ENCODE results near the gene FLNB.

The FLNB gene, protein sequence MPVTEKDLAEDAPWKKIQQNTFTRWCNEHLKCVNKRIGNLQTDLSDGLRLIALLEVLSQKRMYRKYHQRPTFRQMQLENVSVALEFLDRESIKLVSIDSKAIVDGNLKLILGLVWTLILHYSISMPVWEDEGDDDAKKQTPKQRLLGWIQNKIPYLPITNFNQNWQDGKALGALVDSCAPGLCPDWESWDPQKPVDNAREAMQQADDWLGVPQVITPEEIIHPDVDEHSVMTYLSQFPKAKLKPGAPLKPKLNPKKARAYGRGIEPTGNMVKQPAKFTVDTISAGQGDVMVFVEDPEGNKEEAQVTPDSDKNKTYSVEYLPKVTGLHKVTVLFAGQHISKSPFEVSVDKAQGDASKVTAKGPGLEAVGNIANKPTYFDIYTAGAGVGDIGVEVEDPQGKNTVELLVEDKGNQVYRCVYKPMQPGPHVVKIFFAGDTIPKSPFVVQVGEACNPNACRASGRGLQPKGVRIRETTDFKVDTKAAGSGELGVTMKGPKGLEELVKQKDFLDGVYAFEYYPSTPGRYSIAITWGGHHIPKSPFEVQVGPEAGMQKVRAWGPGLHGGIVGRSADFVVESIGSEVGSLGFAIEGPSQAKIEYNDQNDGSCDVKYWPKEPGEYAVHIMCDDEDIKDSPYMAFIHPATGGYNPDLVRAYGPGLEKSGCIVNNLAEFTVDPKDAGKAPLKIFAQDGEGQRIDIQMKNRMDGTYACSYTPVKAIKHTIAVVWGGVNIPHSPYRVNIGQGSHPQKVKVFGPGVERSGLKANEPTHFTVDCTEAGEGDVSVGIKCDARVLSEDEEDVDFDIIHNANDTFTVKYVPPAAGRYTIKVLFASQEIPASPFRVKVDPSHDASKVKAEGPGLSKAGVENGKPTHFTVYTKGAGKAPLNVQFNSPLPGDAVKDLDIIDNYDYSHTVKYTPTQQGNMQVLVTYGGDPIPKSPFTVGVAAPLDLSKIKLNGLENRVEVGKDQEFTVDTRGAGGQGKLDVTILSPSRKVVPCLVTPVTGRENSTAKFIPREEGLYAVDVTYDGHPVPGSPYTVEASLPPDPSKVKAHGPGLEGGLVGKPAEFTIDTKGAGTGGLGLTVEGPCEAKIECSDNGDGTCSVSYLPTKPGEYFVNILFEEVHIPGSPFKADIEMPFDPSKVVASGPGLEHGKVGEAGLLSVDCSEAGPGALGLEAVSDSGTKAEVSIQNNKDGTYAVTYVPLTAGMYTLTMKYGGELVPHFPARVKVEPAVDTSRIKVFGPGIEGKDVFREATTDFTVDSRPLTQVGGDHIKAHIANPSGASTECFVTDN (N-terminal part only)

DNA sequence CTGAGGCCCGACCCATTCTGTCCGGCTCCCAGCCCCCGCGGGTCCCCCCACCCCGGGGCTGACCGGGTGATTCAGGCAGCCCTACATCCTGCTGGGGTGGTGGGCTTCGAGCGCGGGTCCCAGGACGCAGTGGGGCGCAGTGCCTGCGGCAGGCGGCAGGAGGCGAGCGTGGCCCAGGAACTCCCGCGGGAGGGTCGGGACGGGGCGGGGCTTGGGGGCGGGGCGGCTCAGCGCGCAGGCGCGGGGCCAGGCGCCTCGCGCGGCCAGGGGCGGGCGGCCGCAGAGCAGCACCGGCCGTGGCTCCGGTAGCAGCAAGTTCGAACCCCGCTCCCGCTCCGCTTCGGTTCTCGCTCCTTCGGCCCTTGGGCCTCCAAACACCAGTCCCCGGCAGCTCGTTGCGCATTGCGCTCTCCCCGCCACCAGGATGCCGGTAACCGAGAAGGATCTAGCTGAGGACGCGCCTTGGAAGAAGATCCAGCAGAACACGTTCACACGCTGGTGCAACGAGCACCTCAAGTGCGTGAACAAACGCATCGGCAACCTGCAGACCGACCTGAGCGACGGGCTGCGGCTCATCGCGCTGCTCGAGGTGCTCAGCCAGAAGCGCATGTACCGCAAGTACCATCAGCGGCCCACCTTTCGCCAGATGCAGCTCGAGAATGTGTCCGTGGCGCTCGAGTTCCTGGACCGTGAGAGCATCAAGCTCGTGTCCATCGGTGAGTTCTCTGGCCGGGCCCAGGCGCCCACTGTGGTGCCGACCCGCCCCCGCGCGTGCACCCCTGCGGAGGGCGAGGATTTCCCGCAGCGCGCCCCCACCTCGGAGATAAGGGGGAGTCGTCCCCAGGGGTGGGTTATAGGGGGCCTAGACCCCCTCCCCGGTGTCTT, at the start of gene FLNB:
Gene FLNB, plus strand, starts transcription at position 282 of the 885 bp plus-strand sequence. Its CDS starts 143 bp downstream, at position 425.
- DNase-seq (ENCODE audit: low read depth) = peak; percentile 36

DNA sequence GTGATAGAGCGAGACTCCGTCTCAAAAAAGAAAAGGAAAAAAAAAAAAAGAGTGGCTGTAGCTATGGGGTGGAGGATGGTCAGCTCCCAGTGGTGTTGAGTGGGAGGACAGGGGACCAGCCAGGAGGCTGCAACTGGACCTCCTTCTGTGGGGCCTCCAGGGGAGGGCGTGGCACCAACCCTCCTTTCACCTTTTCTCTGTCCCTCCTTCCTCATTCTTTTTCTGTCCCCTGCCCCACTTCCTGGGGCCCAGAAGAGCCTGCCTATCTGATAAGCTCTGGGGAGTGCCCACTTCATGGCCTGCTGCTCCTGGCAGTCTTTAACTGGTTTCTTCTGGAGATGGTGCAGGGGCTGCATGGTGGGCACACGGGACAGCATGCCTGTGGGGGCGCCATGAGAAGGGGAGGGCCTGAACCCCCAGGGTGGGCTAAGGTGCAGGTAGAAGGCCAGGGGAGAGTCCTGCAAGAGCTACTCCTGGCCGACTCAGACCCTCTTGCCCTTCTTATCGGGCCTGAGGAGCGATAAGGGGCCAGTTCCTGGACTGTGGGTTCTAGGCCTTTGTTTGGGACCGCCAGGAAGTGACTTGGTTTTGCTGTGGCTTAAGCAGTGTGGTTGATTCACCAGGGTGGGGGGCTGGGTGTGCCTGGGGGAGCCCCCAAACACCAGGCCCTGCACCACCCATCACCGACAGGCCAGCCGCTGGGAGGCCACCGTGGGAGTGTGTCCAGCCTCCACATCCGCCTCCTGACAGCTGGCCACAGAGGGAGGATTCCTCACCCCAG, 49.4 kb upstream of the FLNB start:
- DNase-seq (ENCODE audit: low read depth) = no peak

DNA sequence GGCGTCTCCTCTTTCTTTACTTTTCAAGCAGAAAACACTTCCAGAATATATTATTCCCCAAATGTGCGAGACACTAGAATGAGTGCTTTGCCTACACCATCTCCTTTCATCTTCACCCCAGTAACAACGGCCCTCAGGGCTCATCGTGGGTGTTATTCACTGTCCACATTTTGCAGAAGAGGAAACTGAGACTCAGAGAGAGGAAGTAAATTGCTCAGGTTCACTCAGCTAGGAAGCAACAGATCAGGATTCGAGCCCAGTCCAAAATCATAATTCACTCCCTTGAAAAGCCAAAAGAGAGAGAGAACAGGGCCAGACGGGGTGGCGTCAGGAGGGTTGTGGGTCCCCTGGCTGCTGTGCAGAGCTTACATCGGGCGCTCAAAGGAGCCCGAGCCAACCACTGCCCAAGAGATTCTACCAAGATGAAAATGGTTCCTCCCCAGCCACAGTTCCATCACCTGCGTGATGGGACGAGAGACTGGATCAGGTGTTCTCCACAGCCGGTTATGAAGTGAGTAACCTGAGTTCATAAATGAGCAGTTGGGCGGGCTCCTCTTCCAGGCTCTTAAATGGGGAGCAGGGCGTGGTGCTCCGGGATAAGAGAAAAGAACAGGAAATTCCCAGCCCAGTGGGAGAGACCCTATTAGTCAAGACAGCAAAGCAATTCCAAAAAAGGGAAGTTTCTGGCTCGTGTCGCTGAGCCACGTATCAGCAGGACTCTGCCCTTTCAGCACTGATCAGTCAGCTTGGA, 48.6 kb upstream of the FLNB start:
- DNase-seq (ENCODE audit: low read depth) = no peak

DNA sequence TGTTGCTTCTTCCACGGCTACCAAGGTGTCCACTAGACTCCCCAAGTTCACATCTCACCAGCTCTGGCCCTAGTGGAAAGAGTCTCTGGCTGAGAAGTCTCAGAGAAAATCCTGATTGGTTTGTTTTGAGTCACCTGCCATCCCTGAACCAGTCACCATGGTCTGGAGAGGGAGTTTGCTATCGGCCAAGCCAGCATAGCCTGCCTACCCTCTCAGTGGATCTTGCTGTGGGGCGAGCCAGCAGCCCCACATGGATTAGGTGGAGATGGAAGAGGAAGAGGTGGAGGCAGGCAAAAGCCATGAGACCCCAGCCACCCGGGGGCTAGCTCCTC, 48.1 kb upstream of the FLNB start:
- DNase-seq (ENCODE audit: low read depth) = no peak

DNA sequence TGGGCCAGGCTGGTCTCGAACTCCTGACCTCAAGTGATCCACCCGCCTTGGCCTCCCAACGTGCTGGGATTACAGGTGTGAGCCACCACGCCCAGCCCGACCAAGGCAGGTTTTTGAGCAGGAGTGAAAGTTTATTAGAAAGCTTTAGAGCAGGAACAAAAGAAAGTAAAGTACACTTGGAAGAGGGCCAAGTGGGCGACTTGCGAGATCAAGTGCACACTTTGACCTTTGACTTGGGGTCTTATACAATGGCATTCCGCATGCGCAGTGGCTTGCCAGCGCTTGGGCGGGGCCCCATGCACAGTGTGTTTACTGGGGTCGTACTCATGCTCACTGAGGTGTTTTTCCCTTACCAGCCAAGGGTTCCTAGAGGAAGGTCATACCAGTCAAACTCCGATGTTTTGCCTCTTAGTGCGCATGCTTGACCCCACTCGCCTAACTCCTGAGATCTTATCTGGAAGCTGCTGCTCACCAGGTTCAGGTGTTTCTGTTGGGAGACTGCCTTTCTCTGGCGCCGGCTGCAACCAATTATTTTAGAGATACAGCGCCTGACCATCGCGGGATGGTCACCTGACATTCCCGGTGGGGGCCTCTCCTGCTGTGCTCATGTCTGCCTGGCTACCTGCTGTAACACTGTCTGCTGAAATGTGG, 46.9 kb upstream of the FLNB start:
- no peak for DNase-seq (ENCODE audit: low read depth)

DNA sequence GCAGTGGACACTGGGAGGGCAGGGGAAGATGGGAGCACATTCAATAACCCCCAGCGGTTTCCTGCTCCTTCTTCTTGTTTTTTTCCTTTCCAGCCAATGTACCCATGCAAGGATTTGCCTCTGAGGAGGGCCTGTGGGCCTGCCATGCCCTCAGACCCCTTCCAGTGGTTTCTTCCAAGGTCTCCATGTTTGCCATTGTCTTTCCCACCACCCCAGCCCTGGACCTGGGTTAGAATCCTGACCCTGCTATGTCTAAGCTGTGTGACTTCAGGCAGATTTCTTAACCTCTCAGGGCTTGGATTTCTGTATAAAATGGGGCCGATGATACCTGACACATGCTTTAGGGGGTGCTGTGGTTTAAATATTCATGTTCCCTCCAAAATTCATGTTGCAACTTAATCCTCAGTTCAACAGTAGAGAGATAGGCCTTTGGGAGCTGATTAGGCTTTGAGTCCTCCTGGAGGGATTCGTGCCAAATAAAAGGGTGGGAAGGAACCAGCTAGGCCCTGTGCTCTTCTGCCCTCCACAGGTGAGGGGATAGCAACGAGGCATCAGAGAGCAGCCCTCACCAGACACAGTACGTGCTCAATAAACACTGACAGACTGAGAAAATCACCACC, 46.3 kb upstream of the FLNB start:
- no peak for DNase-seq (ENCODE audit: low read depth)

DNA sequence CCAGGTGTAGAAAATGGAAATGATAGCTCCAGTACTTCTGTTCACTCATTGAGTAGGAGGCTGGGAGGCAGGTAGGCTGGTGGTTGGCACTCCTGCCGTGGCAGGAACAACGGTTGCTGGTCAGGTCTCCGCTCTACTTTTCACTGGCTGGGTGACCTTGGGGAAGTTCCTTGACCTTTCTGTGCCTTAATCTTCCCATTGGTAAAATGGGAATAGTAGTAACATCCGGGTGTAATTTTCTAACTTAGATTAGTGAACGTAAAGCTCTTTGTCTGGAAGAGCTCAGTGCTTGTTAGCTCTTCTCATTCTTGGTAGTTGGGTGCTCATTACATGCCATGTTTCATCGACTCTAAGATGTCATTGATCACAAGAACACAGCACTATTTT, 45.8 kb upstream of the FLNB start:
- no peak for DNase-seq (ENCODE audit: low read depth)

DNA sequence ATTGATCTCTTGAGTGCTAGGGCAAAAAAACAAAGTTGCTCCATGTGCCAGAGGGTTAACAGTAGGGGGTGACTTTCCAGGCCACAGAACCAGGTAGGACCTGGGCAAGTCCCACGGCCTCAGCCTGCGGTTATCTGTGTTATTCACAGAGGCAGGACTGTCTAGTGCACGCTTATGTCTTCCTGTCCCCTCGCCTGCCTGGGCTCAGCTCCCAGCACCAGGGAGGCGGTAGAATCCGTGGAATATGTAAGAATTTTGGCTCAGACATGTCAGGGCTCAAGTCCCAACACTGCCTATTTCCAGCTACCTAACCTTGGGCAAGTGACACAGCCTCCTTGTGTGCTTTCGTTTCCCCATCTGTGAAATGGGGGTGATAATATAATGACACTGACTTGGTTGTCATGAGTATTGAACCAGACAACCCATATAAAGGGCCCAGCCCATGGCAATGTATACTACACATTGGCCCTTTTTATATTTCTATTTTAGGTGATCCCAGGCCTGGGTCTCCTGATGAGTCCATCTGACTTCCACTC, 44.3 kb upstream of the FLNB start:
- no peak for DNase-seq (ENCODE audit: low read depth)

DNA sequence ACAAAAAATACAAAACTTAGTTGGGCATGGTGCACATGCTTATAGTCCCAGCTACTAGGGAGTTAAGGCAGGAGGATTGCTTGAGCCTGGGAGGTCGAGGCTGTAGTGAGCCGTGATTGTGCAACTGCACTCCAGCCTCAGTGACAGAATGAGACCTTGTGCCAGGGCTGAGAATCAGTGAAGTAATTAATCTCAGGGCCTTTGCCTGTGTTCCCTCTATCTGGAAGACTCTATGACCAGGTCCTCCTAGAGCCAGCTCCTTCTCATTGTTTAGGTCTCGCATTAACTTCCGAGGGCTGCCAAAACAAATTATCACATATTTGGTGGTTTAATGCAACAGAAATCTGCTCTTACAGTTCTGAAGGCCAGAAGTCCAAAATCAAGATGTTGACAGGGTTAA, 41.4 kb upstream of the FLNB start:
- peak; percentile 65 for DNase-seq (ENCODE audit: low read depth)

DNA sequence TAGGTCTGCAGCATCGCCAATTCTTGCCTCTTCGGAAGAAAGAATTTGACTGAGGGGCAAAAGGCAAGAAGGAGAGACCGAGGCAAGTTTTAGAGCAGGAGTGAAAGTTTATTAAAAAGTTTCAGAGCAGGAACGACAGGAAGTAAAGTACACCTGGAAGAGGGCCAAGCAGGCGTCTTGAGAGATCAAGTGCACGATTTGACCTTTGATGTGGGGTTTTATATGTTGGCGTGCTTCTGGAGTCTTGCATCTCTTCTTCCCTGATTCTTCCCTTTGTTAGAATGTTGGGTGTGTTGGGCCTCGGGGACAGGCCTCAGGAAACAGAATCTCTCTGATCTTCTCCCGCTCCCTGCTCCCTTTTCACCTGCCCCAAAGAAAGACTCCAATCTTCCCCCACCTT, 40.6 kb upstream of the FLNB start:
- DNase-seq (ENCODE audit: low read depth) = no peak

DNA sequence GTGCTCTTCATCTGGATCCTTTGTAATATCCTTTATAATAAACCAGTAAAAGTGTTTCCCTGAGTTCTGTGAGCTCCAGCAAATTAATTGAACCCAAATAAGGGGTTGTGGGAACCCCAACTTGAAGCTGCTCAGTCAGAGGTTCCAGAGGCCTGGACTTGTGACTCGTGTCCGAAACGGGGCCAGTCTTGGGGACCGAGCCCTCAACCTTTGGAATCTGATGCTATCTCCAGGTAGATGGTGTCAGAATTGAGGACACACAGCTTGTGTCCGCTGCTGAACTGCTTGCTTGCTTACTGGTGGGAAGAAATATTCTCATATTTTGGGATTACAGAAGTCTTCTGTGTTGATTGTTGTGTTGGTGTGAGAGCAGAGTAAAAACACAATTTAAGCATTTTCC, 39.7 kb upstream of the FLNB start:
- DNase-seq (ENCODE audit: low read depth) = no peak

DNA sequence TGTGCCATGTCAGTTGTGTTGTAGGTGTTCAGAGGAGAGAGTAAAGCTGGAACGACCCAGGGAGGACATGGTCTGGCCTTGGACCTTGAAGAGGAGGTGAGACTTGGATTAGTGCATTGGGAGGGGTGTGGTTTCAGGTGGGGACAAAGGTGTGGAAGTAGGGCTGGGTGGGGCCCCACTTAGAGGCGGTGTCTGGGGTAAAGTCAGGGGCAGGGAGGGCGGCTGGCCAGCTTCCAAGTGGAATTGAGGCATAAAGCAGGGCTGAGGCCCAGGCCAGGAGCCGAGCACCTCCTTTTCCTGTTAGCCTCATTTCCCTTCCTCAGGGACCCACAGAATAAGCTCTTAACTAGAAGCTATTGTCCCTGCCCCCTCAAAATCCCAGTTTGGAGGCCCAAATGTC, 36.2 kb upstream of the FLNB start:
- DNase-seq (ENCODE audit: low read depth) = no peak

DNA sequence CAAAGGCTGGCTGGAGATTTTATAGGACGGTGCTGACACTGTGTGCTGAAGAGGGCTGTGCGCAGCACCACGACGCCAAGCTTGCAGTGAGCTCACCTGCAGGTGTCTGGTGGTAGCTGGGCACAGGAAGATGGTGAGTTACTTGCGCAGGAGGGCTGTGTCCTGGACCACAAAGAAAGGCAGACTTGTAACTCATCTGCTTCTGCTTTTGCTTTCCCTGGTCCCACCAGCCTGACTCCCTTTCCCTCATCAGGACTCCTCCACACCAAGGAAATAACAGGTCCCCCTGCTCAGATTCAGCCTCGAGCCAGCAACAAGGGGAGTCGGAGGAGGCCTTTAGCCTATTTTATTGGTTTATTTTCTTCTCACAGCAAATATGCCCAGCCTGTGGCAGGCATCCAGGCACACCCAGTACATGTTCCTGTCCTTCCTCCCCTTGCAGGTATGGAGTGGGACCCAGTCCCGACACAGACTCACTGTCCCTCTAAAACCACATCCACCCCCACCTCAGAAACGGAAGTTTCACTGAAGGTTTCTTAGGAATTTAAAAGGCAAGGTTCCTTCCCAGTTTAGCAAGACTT, 35.6 kb upstream of the FLNB start:
- no peak for DNase-seq (ENCODE audit: low read depth)

DNA sequence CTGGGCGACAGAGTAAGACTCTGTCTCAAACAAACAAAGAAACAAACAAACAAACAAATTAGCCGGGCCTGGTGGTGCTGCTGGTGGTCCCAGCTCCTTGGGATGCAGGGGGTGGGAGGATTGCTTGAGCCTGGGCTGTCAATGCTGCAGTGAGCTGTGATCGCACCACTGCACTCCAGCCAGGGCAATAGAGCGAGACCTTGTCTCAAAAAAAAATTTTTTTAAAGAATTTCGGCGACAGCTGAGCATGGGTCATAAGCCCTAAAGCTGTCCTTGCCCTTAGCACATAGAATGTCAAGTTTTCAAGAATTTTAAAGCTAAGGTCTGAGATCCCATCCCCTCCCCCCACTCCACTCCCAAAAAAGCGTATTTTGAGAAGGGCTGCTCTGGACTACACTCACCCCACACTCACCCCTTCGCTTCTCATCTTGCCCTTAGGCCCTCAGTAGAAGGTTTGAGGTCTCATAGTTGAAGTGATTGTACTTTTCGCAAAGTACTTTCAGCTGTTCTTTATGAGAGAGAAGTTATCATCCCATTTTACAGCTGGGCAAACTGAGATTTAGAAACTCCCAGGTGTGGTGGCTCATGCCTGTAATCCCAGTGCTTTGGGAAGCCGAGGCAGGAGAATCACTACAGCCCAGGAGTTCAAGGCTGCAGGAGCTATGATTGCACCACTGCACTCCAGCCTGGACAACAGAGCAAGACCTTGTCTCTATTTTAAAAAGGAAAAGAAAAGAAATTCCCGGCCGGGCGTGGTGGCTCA, 34.3 kb upstream of the FLNB start:
- DNase-seq (ENCODE audit: low read depth) = no peak

DNA sequence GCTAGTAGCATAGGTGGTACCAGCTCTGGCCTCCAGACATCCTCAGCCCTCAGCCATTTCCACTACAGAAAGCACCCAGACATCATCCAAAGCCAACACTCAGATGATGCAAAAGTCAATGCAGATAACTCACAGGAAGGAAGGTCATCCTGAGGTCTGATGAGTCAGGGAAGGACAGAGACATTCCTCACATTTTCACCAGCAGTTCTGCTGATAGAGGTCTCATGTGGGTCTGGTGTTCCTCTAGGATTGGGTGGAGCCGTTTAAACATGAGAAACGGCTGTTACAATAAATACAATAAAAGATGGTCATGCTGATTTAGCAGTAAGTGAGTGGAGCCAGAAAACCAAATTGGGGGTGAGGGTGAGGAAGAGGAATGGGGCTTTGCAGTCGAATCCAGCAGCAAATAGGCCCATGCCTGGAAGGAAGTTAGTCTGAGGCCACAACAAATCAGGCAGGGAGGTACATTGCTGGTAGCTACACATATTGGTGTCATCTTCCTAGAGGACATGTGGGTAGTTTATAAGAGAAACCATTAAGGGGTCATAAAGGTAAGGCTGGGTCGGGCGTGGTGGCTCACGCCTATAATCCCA, 33.3 kb upstream of the FLNB start:
- DNase-seq (ENCODE audit: low read depth) = peak; percentile 84

DNA sequence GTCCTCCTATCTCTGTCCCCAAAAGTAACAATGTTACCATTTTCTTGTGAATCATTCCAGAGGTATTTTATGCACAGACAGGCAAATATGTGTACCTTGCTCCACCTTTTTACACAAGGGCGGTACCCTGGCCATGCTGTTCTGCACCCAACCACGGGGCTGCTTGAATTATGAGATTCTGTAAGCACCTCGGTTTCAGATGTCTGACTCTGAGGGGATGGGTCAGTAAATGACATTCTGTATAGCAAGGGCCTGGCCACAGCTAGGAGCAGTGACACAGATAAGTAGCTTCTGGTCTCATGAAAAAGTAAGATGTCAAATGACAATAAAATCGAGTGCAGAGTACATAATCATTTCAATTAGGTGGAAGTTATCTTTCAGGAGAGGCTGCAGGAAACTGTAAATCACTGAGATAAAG, 30.4 kb upstream of the FLNB start:
- no peak for DNase-seq (ENCODE audit: low read depth)

DNA sequence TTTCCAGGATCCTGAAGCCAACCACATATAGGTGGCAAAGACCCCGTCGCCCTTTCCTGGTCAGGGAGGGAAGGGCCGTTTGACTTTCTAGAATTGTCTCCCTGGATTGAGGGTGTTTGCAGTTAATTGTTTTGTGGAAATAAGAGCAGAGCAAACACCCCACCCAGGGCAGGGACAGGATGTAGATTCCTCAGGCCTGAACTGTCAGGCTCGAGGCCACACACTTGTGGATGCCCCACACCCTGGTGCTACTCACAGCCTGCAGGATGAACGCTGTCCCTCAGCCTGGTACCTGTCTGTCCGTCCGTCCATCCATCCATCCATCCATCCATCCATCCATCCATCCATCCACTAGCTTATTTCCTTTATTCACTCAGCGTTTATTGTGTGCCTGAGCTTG, 29.9 kb upstream of the FLNB start:
- DNase-seq (ENCODE audit: low read depth) = no peak

Data from fibroblast of the conjunctiva (primary cell).